Activated naive CD8-positive, alpha-beta T cell treated with anti-CD3 and anti-CD28 coated beads, Interleukin-2, amount 10 ng/mL, durations not matched to agents 7 days and 5 days (primary cell): ENCODE data around the gene FRRS1. TPM values are rescaled to one million over a fixed set of nuclear protein-coding genes. Genes with fewer than 3 reads are reported as not detected.

Experiments
- ATAC-seq: fragments of 150-1000 bp; cut with Tn5 transposase; one replicate; pipeline ENCODE4 v1.10.0; 2021; ENCODE audit warnings: low read depth, moderate library complexity
- POLR2A ChIA-PET: fragments of 350-600 bp; sonication (Branson Sonifier 250); formaldehyde crosslinking; loops from one replicate; lab custom pipeline; 2021; ENCODE audit warnings: antibody characterized with exemption; lab: Charles Lee
- DNase-seq: peaks from one replicate; pipeline ENCODE4 v3.0.0; 2021
- H3K27ac Mint-ChIP-seq: one replicate; pipeline ENCODE4 v1.8.0; 2022; ENCODE audit warnings: mild to moderate bottlenecking, mixed read lengths
- H3K27me3 Mint-ChIP-seq: one replicate; pipeline ENCODE4 v1.8.0; 2022; ENCODE audit warnings: mild to moderate bottlenecking, moderate library complexity, mixed read lengths
- H3K36me3 Mint-ChIP-seq: one replicate; pipeline ENCODE4 v1.8.0; 2021; ENCODE audit warnings: mild to moderate bottlenecking, mixed read lengths
- H3K4me1 Mint-ChIP-seq: one replicate; pipeline ENCODE4 v1.8.0; 2021; ENCODE audit warnings: mixed read lengths
- H3K4me3 Mint-ChIP-seq: one replicate; pipeline ENCODE4 v1.8.0; 2022; ENCODE audit warnings: mild to moderate bottlenecking, moderate library complexity, mixed read lengths
- H3K9me3 Mint-ChIP-seq: one replicate; pipeline ENCODE4 v1.8.0; 2021; ENCODE audit warnings: mixed read lengths
- total RNA-seq, 2 experiments: library from RNA; stranded (reverse); gene quantifications; one replicate each; pipeline ENCODE4 v1.2.3, GENCODE V29; 2021

The FRRS1 gene
- total RNA-seq, 2 experiments from 2014 or later = 4.6 to 4.7 TPM

- no peak overlapping the region for H3K27ac Mint-ChIP-seq
- H3K9me3 Mint-ChIP-seq = no peaks in the 10 kb centered on the region
- no peaks in the 10 kb centered on the region for H3K36me3 Mint-ChIP-seq
- POLR2A ChIA-PET = no interaction called here
- no peak for DNase-seq
- H3K27me3 Mint-ChIP-seq = peaks cover 50% of the 10 kb centered on the region
- H3K4me3 Mint-ChIP-seq = no peak overlapping the region
- peaks cover 21% of the 10 kb centered on the region for H3K4me1 Mint-ChIP-seq
- ATAC-seq = no peak
Observed at GRCh38 chr1:99782920-99783319, 16.5 kb upstream of the FRRS1 start.

GRCh38 chr1:99782397-99782796 is 16.0 kb upstream of the FRRS1 start:
- Mint-ChIP-seq H3K27ac (no peak overlapping the region), H3K27me3 (peaks cover 54% of the 10 kb centered on the region), H3K36me3 (no peaks in the 10 kb centered on the region), H3K4me3 (no peak overlapping the region), H3K4me1 (peaks cover 21% of the 10 kb centered on the region), H3K9me3 (no peaks in the 10 kb centered on the region)
- ATAC-seq (no peak), DNase-seq (no peak)
- POLR2A ChIA-PET = no interaction called here

- ATAC-seq (no peak), DNase-seq (no peak)
- H3K27me3 Mint-ChIP-seq = peaks cover 54% of the 10 kb centered on the region
- no peak overlapping the region for H3K27ac Mint-ChIP-seq
- H3K4me3 Mint-ChIP-seq = no peak overlapping the region
- no peaks in the 10 kb centered on the region for H3K36me3 Mint-ChIP-seq
- POLR2A ChIA-PET = no interaction called here
- peaks cover 17% of the 10 kb centered on the region for H3K4me1 Mint-ChIP-seq
- no peaks in the 10 kb centered on the region for H3K9me3 Mint-ChIP-seq
Observed at GRCh38 chr1:99781798-99782197, 15.4 kb upstream of the FRRS1 start.

- H3K27ac Mint-ChIP-seq = no peak overlapping the region
- no peaks in the 10 kb centered on the region for H3K36me3 Mint-ChIP-seq
- ATAC-seq = no peak
- H3K27me3 Mint-ChIP-seq = peaks cover 41% of the 10 kb centered on the region
- no peaks in the 10 kb centered on the region for H3K9me3 Mint-ChIP-seq
- no peak for DNase-seq
- POLR2A ChIA-PET = no interaction called here
- H3K4me1 Mint-ChIP-seq = no peaks in the 10 kb centered on the region
- no peak overlapping the region for H3K4me3 Mint-ChIP-seq
Observed at GRCh38 chr1:99777752-99778151, 11.3 kb upstream of the FRRS1 start.

- peaks cover 28% of the 10 kb centered on the region for H3K27me3 Mint-ChIP-seq
- no peaks in the 10 kb centered on the region for H3K9me3 Mint-ChIP-seq
- H3K36me3 Mint-ChIP-seq = no peaks in the 10 kb centered on the region
- H3K4me1 Mint-ChIP-seq = no peaks in the 10 kb centered on the region
- no peak overlapping the region for H3K4me3 Mint-ChIP-seq
- ATAC-seq = no peak
- DNase-seq = no peak
- H3K27ac Mint-ChIP-seq = no peak overlapping the region
- POLR2A ChIA-PET = no interaction called here
Observed at GRCh38 chr1:99776120-99776519, 9.7 kb upstream of the FRRS1 start.

- H3K9me3 Mint-ChIP-seq = no peaks in the 10 kb centered on the region
- H3K36me3 Mint-ChIP-seq = no peaks in the 10 kb centered on the region
- H3K4me3 Mint-ChIP-seq = no peak overlapping the region
- DNase-seq (no peak), ATAC-seq (no peak)
- H3K27ac Mint-ChIP-seq = no peak overlapping the region
- peaks cover 1% of the 10 kb centered on the region for H3K4me1 Mint-ChIP-seq
- POLR2A ChIA-PET = no interaction called here
- H3K27me3 Mint-ChIP-seq = peaks cover 22% of the 10 kb centered on the region
Observed at GRCh38 chr1:99772809-99773208, 6.4 kb upstream of the FRRS1 start.

GRCh38 chr1:99771513-99771918 is 5.1 kb upstream of the FRRS1 start:
- H3K27ac Mint-ChIP-seq = no peak overlapping the region
- H3K36me3 Mint-ChIP-seq = no peaks in the 10 kb centered on the region
- H3K9me3 Mint-ChIP-seq = no peaks in the 10 kb centered on the region
- H3K4me1 Mint-ChIP-seq = peaks cover 3% of the 10 kb centered on the region
- peaks cover 21% of the 10 kb centered on the region for H3K27me3 Mint-ChIP-seq
- no peak for ATAC-seq
- POLR2A ChIA-PET = no interaction called here
- DNase-seq = no peak
- H3K4me3 Mint-ChIP-seq = no peak overlapping the region

GRCh38 chr1:99768524-99769245 is 2.2 kb upstream of the FRRS1 start:
- no peak for DNase-seq
- Mint-ChIP-seq H3K4me1 (peaks cover 10% of the 10 kb centered on the region), H3K36me3 (peaks cover 3% of the 10 kb centered on the region), H3K9me3 (no peaks in the 10 kb centered on the region), H3K27ac (no peak overlapping the region), H3K4me3 (no peak overlapping the region), H3K27me3 (peaks cover 18% of the 10 kb centered on the region)
- no peak for ATAC-seq
- POLR2A ChIA-PET = no interaction called here

- peaks cover 10% of the 10 kb centered on the region for H3K4me1 Mint-ChIP-seq
- H3K27ac Mint-ChIP-seq = no peak overlapping the region
- H3K36me3 Mint-ChIP-seq = peaks cover 3% of the 10 kb centered on the region
- H3K27me3 Mint-ChIP-seq = peaks cover 18% of the 10 kb centered on the region
- POLR2A ChIA-PET = no interaction called here
- H3K9me3 Mint-ChIP-seq = no peaks in the 10 kb centered on the region
- DNase-seq (no peak), ATAC-seq (no peak)
- no peak overlapping the region for H3K4me3 Mint-ChIP-seq
Observed at GRCh38 chr1:99768104-99768503, 1.7 kb upstream of the FRRS1 start.

- Mint-ChIP-seq H3K36me3 (peaks cover 7% of the 10 kb centered on the region), H3K4me3 (peak overlapping the region; percentile 25), H3K27ac (no peak overlapping the region), H3K4me1 (peaks cover 12% of the 10 kb centered on the region), H3K27me3 (peaks cover 13% of the 10 kb centered on the region), H3K9me3 (no peaks in the 10 kb centered on the region)
- POLR2A ChIA-PET = no interaction called here
- no peak for DNase-seq
- ATAC-seq = no peak
Observed at GRCh38 chr1:99764909-99765308, 1.5 kb downstream of the FRRS1 start.

GRCh38 chr1:99764439-99764838 is 2.0 kb downstream of the FRRS1 start:
- Mint-ChIP-seq H3K36me3 (peaks cover 10% of the 10 kb centered on the region), H3K4me1 (peaks cover 13% of the 10 kb centered on the region), H3K27ac (no peak overlapping the region), H3K27me3 (peaks cover 13% of the 10 kb centered on the region), H3K4me3 (no peak overlapping the region), H3K9me3 (no peaks in the 10 kb centered on the region)
- no peak for ATAC-seq
- no peak for DNase-seq
- POLR2A ChIA-PET = no interaction called here

GRCh38 chr1:99763956-99764355 is 2.5 kb downstream of the FRRS1 start:
- peaks cover 13% of the 10 kb centered on the region for H3K36me3 Mint-ChIP-seq
- no peak overlapping the region for H3K4me3 Mint-ChIP-seq
- DNase-seq (no peak), ATAC-seq (no peak)
- H3K27me3 Mint-ChIP-seq = peaks cover 10% of the 10 kb centered on the region
- peaks cover 14% of the 10 kb centered on the region for H3K4me1 Mint-ChIP-seq
- POLR2A ChIA-PET = no interaction called here
- no peaks in the 10 kb centered on the region for H3K9me3 Mint-ChIP-seq
- no peak overlapping the region for H3K27ac Mint-ChIP-seq

- DNase-seq (no peak), ATAC-seq (no peak)
- no peak overlapping the region for H3K4me3 Mint-ChIP-seq
- no peaks in the 10 kb centered on the region for H3K27me3 Mint-ChIP-seq
- H3K27ac Mint-ChIP-seq = no peak overlapping the region
- no peaks in the 10 kb centered on the region for H3K9me3 Mint-ChIP-seq
- POLR2A ChIA-PET = no interaction called here
- peaks cover 15% of the 10 kb centered on the region for H3K4me1 Mint-ChIP-seq
- peaks cover 15% of the 10 kb centered on the region for H3K36me3 Mint-ChIP-seq
Observed at GRCh38 chr1:99761774-99762173, 4.7 kb downstream of the FRRS1 start.

GRCh38 chr1:99759518-99760160 is 6.8 kb downstream of the FRRS1 start:
- POLR2A ChIA-PET = no interaction called here
- no peaks in the 10 kb centered on the region for H3K9me3 Mint-ChIP-seq
- H3K4me1 Mint-ChIP-seq = peaks cover 10% of the 10 kb centered on the region
- no peaks in the 10 kb centered on the region for H3K27me3 Mint-ChIP-seq
- ATAC-seq (no peak), DNase-seq (no peak)
- peaks cover 11% of the 10 kb centered on the region for H3K36me3 Mint-ChIP-seq
- H3K4me3 Mint-ChIP-seq = no peak overlapping the region
- no peak overlapping the region for H3K27ac Mint-ChIP-seq
